ENCODE data around the gene LCLAT1.

- no peak for TF ChIP-seq POLR2AphosphoS5 (IDR thresholded peaks at IDR 0.05; ENCODE audit: low read depth, low read length)
- TF ChIP-seq TAF1 (IDR thresholded peaks at IDR 0.05; ENCODE audit: borderline replicate concordance, insufficient read depth, low read length) = no peak
These were observed 83.3 kb downstream of the LCLAT1 start for GRCh38 chr2:30530346-30530745.
